Measurements from ENCODE around the gene CORO1C.

Gene CORO1C

DNA sequence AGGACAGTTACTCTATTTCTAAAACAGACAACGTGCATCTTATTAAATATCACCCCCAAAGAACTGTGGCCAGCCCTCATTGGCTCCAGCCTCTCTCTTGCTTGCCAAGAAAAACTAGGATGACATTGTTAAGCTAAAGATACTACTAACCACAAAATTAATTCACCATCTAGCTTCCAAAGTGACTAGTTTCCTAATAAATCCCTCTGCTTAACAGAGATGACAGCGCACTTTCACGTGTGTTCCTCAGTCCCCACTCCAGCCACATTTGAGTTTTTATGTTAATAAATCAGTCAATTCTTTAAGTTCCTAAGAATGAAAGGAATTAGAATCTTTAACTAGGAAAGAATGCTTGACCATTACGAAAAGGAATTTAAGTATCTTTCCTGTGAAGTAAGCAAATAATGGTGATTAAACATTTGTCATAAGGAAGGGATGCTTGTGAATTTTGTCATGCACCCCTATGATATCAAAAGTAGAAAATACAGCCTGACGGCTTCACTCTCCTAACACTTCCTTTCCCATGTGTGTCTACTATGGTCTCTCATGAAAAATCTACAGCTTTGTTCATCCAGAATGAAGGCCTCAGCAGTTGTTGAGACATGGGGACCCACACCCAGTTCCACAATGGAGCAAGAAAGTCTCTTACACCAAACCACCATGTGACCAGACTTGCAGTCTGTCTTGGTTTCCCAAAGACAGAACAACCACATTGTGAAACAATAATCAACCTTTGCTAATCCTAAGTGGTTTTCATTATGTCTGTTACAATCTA lies 8.1 kb downstream of the CORO1C start:
- TF ChIP-seq, protein P1, sequence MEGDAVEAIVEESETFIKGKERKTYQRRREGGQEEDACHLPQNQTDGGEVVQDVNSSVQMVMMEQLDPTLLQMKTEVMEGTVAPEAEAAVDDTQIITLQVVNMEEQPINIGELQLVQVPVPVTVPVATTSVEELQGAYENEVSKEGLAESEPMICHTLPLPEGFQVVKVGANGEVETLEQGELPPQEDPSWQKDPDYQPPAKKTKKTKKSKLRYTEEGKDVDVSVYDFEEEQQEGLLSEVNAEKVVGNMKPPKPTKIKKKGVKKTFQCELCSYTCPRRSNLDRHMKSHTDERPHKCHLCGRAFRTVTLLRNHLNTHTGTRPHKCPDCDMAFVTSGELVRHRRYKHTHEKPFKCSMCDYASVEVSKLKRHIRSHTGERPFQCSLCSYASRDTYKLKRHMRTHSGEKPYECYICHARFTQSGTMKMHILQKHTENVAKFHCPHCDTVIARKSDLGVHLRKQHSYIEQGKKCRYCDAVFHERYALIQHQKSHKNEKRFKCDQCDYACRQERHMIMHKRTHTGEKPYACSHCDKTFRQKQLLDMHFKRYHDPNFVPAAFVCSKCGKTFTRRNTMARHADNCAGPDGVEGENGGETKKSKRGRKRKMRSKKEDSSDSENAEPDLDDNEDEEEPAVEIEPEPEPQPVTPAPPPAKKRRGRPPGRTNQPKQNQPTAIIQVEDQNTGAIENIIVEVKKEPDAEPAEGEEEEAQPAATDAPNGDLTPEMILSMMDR (IDR thresholded peaks at IDR 0.05) = no peak
- Histone ChIP-seq H3K27ac (peak overlapping the region; percentile 17 to 82), H3K4me3 (peak overlapping the region; percentile 29)
- no peak for DNase-seq (ENCODE audit: low spot score)

DNA sequence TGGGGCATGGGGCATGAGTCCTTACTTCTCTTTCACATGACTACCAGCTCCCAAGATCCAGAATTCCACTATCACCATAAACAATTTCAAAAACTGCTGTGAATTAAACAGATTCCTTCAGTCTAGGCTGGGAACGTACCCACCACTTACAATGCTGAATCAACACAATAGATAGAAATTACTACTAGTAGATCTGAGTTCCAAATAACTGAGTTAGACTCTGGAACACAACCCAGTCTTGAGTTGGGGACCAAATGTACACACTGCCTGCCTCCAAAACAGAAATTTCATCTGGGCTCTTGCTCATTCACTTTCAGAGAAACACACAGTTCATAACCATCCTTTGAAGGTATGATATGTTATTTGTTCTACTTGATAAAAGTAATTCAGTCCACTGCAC lies 8.9 kb downstream of the CORO1C start:
- no peak for DNase-seq (ENCODE audit: low spot score)
- TF ChIP-seq, protein P1 (IDR thresholded peaks at IDR 0.05) = no peak
- peak overlapping the region; percentile 29 for H3K4me3 ChIP-seq
- peak overlapping the region; percentile 17 to 82 for H3K27ac ChIP-seq

DNA sequence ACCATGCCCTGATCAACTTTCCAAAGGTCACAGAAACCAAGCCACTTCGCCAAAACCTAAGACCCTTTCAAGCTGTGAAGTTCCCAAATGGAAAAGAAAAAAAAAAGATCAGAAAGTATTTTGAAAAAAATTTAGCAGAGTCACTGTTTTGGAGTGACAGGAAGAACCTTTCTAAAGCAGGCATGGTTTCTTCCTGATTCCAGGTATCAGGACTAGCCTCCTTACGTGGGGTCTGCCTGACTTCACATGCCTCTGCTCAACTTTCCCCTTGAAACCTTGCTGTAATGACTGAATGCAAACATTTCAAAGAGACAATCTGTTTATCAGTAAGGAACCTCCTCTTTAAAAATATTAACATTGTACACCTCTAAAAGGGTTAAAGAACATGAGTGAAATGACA lies 9.5 kb downstream of the CORO1C start:
- TF ChIP-seq, protein P1 (IDR thresholded peaks at IDR 0.05) = no peak
- DNase-seq (ENCODE audit: low spot score) = no peak
- H3K27ac ChIP-seq = peak overlapping the region; percentile 17 to 82
- H3K4me3 ChIP-seq = peak overlapping the region; percentile 10

DNA sequence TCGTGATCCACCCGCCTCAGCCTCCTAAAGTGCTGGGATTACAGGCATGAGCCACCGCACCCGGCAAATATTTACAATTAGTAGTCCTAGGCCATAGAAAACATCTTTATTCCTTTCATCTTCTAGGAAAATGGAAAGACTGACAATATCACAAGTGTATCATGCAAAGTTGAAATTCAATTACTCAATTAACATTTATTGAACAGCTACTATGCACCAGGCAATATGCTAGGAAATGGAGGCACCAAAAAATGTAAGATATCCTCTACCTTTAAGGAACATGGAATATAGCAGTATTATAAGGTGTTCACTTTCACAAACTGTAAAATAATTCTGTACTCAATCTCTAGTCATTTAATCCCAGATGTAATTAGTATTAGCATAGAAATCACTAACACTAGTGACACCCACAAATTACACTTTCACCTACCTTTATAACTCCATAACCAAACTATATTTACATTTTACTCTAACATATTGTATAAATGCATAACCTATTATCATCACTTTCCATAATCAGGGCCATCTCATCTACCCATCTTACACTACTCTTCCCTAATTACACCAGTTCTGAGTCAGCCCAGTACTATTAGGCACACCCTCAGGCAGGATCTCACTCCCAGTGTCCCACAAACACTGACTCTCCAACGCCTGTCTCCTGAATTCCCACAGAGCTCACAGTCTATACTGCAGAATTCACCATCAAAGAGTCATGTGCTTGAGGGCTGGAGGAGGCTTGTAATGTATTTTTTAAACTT lies 10.4 kb downstream of the CORO1C start:
- no peak overlapping the region for H3K4me3 ChIP-seq
- peak overlapping the region; percentile 17 to 24 for H3K27ac ChIP-seq
- TF ChIP-seq, protein P1 (IDR thresholded peaks at IDR 0.05) = no peak
- DNase-seq (ENCODE audit: low spot score) = no peak

DNA sequence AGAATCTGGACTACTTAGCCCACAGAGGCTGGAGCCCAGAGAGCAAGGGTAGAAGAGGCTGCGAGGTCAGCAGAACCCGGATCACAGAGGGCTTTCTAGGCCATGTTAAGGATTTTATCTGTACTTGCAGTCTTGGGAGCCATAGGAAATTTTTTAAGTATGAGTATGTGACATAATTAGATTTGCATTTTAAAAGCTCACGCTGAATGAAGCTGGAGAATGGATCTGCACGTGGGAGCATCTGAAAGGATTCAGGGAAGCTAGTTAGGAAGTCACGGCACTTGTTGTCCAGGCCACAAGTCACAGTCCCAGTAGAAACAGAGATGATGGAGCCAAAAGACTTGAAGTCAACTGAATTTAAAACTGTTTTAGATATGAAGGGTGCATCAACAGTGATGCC lies 14.1 kb downstream of the CORO1C start:
- Histone ChIP-seq H3K27ac (no peak overlapping the region), H3K4me3 (no peak overlapping the region)
- DNase-seq (ENCODE audit: low spot score) = no peak
- TF ChIP-seq, protein P1 (IDR thresholded peaks at IDR 0.05) = no peak

DNA sequence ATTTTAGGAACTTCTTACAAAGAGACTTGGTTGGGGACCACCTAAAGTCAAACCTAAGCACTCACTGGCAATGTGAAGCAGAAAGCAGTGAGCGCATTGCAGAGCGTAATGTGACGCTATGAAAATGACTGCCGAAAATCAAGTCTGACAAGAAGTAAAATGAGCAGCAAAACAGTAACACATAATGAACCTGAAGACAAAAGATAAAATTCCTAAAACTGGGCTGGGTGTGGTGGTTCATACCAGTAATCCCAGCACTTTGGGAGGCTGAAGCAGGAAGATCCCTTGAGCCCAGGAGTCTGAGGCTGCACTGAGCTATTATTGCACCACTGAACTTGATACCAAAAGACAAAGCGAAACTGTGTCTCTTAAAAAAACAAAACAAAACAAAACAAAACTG lies 16.5 kb downstream of the CORO1C start:
- no peak overlapping the region for H3K27ac ChIP-seq

More for the DNA sequence above, 16.5 kb downstream of the CORO1C start:
- TF ChIP-seq, protein P1 (IDR thresholded peaks at IDR 0.05) = no peak
- H3K4me3 ChIP-seq = no peak overlapping the region
- DNase-seq (ENCODE audit: low spot score) = no peak

All from coronary artery (tissue), 2 donors.